ENCODE results near the gene CCDC81. TPM values are rescaled to one million over a fixed set of nuclear protein-coding genes. Genes with fewer than 3 reads are reported as not detected.

Gene CCDC81
- total and polyA plus RNA-seq, 9 of the 15 experiments (the other 6 are each of a cell fraction or from before 2014, with no cell fraction given) = 0.16 to 1.0 (median 0.41) TPM

- TF ChIP-seq E2F4 (CRISPR knock-in tag; IDR thresholded peaks at IDR 0.05; ENCODE audit: low read depth) = no peak
- TF ChIP-seq GATA2 (CRISPR knock-in tag; IDR thresholded peaks at IDR 0.05) = no peak
- TF ChIP-seq KDM1A (IDR thresholded peaks at IDR 0.05) = no peak
- TF ChIP-seq ETV1 (tag; conservative IDR thresholded peaks at IDR 0.05; ENCODE audit: low read depth) = no peak
- TF ChIP-seq SRSF9 (IDR thresholded peaks at IDR 0.05; ENCODE audit: borderline replicate concordance, low read depth, low read length) = no peak
- TF ChIP-seq ZNF407 (IDR thresholded peaks at IDR 0.05; ENCODE audit: low read depth) = no peak
- TF ChIP-seq BMI1 (IDR thresholded peaks at IDR 0.05; ENCODE audit: low read length) = no peak
Observed at GRCh38 chr11:86446163-86446923, 71.7 kb downstream of the CCDC81 start (continued).
